Measurements from ENCODE around the gene MRPL9.

GRCh38 chr1:151714820-151715725 is 48.2 kb downstream of the MRPL9 start:
- no peak for TF ChIP-seq POLR2A (IDR thresholded peaks at IDR 0.05)
- no peak for TF ChIP-seq CTCF (IDR thresholded peaks at IDR 0.05)
